ENCODE data around the gene EFHC1.

Gene EFHC1

DNA sequence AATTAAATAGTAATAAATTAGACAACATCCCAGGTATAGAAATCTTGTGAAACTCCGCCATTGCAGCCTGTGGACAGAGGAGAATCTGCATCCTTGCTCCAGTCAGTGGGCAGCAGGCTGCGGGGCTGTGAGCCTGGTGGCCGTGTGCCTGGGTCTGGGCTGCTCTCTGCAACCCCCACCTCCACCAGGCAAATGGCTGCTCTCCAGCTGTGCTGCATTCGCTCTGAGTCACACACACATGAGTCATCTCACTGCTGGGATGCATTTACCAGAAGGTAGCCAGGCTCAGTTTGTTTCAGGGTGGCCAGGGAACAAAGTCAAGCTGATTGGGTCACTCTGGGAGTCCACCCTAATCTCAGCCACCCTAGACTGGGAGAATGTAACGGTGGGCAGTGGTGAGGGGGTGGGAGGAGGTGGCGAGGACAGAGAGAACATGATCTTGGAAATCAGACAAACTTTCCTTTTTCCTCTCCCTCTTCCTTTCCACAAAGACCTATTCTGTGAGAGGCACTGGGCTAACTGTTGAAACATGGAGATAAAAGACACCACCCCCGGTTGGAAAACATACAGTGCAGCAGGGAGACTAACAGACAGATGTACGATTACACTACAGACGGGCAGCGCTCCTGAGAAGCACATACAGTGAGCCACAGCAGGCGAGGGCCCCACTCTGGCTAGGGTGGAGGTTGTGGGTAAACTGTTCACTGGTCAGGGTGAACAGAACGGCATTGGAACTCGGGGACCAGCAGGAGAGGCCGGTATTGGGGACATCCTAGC is 97.5 kb downstream of the EFHC1 start (continued):
- TF ChIP-seq, protein P1, sequence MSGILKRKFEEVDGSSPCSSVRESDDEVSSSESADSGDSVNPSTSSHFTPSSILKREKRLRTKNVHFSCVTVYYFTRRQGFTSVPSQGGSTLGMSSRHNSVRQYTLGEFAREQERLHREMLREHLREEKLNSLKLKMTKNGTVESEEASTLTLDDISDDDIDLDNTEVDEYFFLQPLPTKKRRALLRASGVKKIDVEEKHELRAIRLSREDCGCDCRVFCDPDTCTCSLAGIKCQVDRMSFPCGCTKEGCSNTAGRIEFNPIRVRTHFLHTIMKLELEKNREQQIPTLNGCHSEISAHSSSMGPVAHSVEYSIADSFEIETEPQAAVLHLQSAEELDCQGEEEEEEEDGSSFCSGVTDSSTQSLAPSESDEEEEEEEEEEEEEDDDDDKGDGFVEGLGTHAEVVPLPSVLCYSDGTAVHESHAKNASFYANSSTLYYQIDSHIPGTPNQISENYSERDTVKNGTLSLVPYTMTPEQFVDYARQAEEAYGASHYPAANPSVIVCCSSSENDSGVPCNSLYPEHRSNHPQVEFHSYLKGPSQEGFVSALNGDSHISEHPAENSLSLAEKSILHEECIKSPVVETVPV (CRISPR knock-in tag; IDR thresholded peaks at IDR 0.05): no peak

- no peak for ATAC-seq
- TF ChIP-seq BACH2 (CRISPR knock-in tag; IDR thresholded peaks at IDR 0.05; ENCODE audit: borderline replicate concordance) (no peak), ZNF8 (CRISPR knock-in tag; IDR thresholded peaks at IDR 0.05) (no peak), SNAI2 (CRISPR knock-in tag; IDR thresholded peaks at IDR 0.05) (no peak), RARB (CRISPR knock-in tag; IDR thresholded peaks at IDR 0.05) (no peak), PATZ1 (CRISPR knock-in tag; IDR thresholded peaks at IDR 0.05; ENCODE audit: borderline replicate concordance) (no peak), GLIS3 (CRISPR knock-in tag; IDR thresholded peaks at IDR 0.05) (no peak), ZFP3 (CRISPR knock-in tag; IDR thresholded peaks at IDR 0.05) (no peak), ARNTL (CRISPR knock-in tag; IDR thresholded peaks at IDR 0.05; ENCODE audit: borderline replicate concordance, low read depth) (no peak), ZC3H10 (CRISPR knock-in tag; IDR thresholded peaks at IDR 0.05) (no peak), PPARA (CRISPR knock-in tag; IDR thresholded peaks at IDR 0.05; ENCODE audit: borderline replicate concordance) (no peak), TCF4 (CRISPR knock-in tag; IDR thresholded peaks at IDR 0.05; ENCODE audit: borderline replicate concordance) (no peak)
These were observed 98.3 kb downstream of the EFHC1 start for GRCh38 chr6:52518279-52518945.

- TF ChIP-seq OSR1 (CRISPR knock-in tag; IDR thresholded peaks at IDR 0.05) (no peak), ZNF8 (CRISPR knock-in tag; IDR thresholded peaks at IDR 0.05) (no peak), ESRRG (CRISPR knock-in tag; IDR thresholded peaks at IDR 0.05) (no peak), BACH2 (CRISPR knock-in tag; IDR thresholded peaks at IDR 0.05; ENCODE audit: borderline replicate concordance) (no peak), CSDC2 (CRISPR knock-in tag; IDR thresholded peaks at IDR 0.05) (no peak), TCF4 (CRISPR knock-in tag; IDR thresholded peaks at IDR 0.05; ENCODE audit: borderline replicate concordance) (no peak), GLIS3 (CRISPR knock-in tag; IDR thresholded peaks at IDR 0.05) (no peak), SNAI2 (CRISPR knock-in tag; IDR thresholded peaks at IDR 0.05) (no peak), ISL1 (CRISPR knock-in tag; IDR thresholded peaks at IDR 0.05) (no peak)
- TF ChIP-seq, protein P2, sequence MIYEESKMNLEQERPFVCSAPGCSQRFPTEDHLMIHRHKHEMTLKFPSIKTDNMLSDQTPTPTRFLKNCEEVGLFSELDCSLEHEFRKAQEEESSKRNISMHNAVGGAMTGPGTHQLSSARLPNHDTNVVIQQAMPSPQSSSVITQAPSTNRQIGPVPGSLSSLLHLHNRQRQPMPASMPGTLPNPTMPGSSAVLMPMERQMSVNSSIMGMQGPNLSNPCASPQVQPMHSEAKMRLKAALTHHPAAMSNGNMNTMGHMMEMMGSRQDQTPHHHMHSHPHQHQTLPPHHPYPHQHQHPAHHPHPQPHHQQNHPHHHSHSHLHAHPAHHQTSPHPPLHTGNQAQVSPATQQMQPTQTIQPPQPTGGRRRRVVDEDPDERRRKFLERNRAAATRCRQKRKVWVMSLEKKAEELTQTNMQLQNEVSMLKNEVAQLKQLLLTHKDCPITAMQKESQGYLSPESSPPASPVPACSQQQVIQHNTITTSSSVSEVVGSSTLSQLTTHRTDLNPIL (CRISPR knock-in tag; IDR thresholded peaks at IDR 0.05; ENCODE audit: low read depth): no peak
- TF ChIP-seq, protein P3, sequence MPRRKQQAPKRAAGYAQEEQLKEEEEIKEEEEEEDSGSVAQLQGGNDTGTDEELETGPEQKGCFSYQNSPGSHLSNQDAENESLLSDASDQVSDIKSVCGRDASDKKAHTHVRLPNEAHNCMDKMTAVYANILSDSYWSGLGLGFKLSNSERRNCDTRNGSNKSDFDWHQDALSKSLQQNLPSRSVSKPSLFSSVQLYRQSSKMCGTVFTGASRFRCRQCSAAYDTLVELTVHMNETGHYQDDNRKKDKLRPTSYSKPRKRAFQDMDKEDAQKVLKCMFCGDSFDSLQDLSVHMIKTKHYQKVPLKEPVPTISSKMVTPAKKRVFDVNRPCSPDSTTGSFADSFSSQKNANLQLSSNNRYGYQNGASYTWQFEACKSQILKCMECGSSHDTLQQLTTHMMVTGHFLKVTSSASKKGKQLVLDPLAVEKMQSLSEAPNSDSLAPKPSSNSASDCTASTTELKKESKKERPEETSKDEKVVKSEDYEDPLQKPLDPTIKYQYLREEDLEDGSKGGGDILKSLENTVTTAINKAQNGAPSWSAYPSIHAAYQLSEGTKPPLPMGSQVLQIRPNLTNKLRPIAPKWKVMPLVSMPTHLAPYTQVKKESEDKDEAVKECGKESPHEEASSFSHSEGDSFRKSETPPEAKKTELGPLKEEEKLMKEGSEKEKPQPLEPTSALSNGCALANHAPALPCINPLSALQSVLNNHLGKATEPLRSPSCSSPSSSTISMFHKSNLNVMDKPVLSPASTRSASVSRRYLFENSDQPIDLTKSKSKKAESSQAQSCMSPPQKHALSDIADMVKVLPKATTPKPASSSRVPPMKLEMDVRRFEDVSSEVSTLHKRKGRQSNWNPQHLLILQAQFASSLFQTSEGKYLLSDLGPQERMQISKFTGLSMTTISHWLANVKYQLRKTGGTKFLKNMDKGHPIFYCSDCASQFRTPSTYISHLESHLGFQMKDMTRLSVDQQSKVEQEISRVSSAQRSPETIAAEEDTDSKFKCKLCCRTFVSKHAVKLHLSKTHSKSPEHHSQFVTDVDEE (CRISPR knock-in tag; IDR thresholded peaks at IDR 0.05): no peak
- no peak for ATAC-seq
These were observed 99.5 kb downstream of the EFHC1 start for GRCh38 chr6:52519618-52520017.

DNA sequence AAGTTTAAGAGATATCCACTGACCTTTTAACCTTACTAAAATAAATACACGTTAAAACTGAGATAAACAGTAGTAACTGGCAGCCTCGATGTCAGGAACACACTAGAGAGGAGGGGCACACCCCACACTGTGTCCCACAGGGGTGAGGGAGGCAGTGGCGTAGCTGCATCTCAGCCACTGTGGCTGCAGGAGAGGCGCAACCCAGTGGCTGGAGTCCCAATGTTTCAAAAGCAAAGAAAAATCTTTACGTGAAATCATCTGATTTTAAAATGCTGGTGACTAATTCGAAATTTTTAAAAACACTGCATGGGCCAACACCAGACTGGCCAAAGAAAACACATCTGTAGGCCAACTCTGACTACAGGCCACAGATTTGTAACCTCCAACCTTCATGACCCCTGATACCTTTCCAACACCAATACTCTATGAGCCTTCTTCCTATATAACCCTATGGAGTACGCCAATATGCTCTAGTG is 102.0 kb downstream of the EFHC1 start:
- TF ChIP-seq ZFP30 (CRISPR knock-in tag; IDR thresholded peaks at IDR 0.05) (no peak), ZFP3 (CRISPR knock-in tag; IDR thresholded peaks at IDR 0.05) (no peak), PATZ1 (CRISPR knock-in tag; IDR thresholded peaks at IDR 0.05; ENCODE audit: borderline replicate concordance) (no peak), ARNTL (CRISPR knock-in tag; IDR thresholded peaks at IDR 0.05; ENCODE audit: borderline replicate concordance, low read depth) (no peak), ESRRG (CRISPR knock-in tag; IDR thresholded peaks at IDR 0.05) (no peak)
- TF ChIP-seq, protein P2 (CRISPR knock-in tag; IDR thresholded peaks at IDR 0.05; ENCODE audit: low read depth): no peak
- ATAC-seq: peak; percentile 5; the same call in 1 of the 3 replicates
